HL-60/S4 treated with phorbol 12-myristate 13-acetate at 8.2 ng/mL for 4 days and 3 days (cell line): Measurements from ENCODE around the gene VANGL2.

ENCODE experiments used
- in situ Hi-C: fragments of 300-500 bp; cut with MboI; formaldehyde crosslinking; loops from 2 replicates; pipeline ENCODE4 v1.15.0; 2022; ENCODE audit warnings: low sequenced_read_pairs

Gene VANGL2

DNA sequence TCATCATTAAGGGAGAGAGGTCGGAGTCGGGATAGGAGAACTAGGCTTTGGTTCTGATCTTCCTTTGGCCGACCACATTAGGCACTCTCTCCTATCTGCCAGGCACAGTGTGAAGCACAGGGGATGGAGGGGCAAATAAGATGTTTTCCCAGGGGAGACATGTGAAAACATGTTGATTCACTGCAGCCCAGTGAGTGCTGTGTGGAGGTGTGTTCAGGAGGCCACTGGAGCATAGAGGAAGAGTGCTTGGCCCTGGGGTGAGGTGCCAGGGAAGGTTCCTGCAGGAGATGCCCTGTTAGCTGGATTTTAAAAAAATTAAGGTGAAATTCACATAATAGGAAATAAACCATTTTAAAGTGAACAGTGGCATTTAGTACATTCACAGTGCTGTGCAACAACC, 3.7 kb downstream of the VANGL2 start:
- in situ Hi-C loops, result no loop called here

DNA sequence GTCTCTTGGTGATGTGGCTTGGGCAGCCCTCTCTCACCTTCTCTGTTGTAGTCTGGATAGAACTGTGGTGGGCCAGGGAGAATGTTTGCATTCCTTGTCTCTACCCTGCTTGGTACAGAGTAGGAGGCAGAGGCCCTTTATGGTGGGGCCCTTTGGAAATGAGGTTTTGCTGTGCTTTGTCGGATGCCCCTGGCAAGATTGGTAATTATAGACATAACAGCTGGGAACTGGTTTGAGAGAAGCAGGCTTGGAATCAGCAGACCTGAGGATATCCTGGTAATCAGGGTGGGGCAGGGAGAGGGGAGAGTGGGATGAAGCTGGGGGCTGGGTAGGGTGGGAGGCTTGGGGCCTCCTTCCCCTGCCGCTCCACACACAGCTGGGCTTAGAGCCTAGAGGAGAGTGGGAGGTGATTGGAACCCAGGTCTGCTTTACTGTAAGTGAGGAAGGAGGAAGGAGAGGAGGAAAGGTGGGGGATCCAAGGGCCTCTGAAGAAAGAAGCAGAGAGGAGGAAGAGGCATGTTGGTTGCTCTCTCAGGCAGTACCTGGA, 5.0 kb downstream of the VANGL2 start:
- in situ Hi-C loops, result no loop called here

DNA sequence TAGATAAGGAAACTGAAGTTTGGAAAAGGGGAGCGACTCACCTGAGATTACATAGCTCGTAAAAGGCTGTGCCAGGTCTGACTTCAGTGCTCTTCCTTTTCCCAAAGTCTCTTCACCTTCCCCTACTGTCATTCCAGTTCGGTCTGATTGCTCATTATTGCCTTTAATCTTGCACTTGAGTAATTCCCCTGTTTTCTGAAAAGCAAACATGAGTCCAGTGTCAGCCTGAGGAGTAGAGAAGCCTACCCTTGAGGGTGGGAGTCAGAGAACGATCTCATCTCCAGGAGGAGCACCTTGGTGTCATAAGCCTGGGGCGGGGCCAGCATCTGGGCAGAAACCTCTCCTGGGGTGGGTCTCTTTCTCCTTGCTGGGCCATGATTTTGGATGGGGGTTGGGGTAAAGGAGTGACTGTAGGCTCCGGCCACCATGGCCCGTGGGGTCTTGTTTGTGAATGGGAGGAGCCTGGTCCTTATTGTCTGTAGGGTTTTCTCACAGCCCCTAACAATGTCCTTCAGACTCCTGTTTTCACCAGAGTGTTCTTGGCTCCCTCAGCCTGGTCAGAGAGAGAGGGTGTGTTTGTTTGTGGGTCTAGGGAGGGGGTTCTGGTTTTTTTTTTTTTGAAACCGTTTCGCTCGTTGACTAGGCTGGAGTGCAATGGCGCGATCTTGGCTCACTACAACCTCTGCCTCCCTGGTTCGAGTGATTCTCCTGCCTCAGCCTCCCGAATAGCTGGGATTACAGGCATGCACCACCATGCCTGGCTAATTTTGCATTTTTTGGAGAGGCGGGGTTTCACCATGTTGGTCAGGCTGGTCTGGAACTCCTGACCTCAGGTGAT, 6.0 kb downstream of the VANGL2 start:
- in situ Hi-C loops, result no loop called here

DNA sequence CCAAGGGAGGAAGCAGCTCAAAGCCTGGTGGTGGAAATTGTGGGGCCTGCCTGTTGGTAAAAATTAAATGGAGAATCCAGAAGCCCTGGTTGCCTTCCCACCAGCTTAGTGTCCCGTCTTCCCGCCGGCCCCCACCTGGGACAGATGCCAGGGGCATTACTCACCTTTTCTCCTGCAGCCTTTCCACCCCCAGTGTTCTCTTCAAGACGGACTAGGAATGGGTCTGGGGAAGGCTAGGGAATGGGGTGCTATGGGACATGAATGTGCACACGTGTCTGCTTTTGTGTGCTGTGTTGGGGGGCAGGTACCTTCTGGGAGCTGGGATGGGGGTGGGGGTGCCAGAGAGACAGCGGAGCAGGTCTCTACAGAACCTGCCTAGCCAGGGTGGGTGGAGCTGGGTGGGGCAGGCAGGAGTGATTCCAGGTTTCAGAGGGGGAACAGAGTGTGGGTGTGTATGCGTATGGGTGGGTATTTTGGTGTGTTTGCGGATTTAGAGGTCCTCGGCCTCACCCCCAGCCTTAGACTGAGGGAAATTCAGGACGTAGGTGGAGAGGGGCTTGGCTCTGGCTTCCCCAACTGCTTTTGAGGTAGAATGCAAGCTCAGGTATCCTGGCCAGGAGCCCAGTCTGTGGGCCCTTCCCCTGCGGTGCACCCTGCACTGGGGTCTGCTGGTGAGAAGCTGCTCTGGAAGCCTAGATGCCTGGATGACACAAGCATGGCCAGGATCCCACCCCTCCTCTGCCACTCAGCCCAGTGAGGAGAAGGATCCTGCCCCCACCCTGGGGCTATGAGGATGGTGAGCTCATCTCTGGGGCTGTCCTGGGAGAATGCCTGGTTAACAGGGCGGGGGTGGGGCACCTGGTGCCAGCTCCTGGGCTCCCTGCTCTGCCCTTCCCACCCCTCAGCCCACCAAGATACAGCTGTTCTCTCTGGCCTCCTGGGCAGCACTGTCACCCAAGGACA, 7.8 kb downstream of the VANGL2 start:
- in situ Hi-C loops, result no loop called here

DNA sequence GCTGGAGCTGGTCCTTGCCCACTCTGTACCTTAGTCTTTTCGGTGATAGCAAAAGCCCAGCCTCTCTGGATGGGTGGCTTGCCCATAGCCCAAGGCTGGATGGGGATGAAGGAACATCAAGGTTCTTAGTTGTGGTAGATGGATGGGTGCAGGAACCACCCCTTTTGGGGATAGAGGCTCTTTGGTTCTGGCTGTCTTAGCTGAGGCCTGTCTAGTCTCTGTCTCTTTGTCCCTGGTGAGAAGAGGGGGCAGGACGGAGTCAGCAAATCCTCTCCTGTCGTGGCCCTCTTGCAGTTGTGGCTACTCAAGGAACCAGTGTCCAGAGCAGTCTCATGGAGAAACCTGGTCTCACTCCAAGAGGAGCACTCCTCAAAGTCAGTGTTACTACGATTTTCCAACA, 8.5 kb downstream of the VANGL2 start:
- in situ Hi-C loops, result no loop called here

DNA sequence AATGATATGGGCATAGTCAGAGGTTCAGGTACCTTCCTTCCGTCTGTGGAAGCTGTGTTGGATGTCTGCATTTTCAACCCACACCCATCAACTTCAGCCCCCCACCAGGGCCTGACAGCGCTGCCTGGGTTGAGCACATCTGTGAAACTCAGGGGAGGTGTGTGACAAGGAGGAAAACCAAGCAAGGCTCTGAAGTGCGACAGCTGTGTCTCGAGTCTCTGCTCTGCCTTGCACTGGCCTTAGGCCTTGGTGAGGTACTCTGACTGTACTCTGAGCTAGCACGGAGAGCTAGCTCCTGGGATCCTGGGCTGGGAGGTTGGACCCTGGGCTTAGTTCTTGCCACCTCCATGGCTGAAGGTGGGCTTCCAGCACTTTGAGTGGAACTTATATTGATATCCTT, 9.1 kb downstream of the VANGL2 start:
- in situ Hi-C loops, result no loop called here

DNA sequence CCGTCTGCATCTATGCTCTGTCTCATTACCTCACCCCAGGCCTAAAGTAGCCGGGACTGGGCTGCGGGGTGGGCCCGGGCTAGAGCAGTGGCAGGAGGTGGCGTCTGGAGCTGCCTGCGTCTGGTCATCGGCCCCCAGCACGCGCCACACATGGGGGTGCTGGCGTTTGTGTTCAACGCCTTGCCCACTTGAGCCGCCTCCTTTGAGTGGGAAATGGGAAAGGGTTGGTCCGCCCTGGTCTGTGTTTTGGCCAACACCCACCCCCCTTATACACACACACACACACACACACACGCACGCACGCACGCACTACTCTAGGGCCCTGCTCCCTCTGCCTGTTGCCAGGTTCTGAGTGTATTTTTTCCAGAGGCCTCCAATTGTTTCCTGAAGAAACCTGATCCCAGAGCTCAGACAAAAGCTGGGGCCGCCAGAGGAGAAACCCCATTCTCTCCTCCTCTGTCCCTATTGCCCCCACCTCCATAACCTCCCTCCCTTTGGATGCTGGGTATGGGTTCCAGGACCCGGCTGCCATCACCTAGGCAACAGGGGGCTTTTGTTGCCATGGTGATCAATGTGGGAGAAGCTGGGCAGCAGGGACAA, 10.1 kb downstream of the VANGL2 start:
- in situ Hi-C loops, result no loop called here

DNA sequence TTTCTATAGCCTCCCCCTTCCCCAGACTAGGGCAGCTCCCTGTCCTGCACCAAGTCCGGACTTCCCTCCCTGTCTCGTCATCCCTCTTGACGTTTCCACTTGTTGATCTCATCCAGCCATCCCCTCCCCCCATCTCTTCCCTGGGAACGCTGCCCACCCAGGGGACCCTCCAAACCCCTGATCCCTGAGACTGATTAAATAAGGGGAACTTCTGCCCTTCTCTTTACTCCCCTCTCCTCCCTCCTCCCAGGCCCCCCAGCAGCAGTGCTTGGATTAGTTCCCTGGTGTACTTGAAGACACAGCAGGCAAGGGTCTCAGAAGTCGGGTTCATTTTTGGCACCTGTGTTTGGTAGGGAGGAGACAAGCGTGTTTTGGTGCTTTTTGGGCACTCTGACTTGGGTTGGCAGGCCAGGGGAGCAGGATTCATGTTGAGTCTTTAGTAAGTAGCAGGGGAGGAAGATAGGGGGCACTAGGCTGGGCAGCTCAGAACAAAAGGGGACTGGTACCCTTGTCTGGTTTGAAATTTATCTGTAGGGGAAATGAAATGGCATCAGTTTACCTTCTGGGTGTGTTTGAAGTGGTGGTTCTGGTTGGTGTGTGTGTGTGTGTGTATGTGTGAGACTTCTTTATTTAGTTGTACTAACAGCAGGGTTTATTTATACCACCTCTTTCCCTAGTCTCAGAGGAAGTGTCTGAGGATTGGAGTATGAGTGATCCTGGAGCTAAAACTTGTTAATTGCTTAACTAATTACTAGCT, 11.1 kb downstream of the VANGL2 start:
- in situ Hi-C loops, result no loop called here

DNA sequence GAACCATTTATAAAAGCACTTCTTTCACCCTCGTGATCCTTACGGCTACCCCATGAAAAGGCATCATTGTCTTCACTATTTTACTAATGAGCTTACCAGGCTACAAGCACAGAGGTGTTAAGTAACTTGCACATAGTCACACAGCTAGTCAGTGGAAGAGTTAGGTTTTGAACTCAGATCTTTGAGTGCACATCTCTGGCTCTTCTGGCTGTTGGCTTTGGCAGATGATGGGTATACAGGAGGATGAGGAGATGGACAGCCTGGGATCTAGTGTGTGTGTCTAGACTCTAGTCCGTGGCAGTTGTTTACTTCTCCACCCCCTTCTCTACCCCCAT, 11.6 kb downstream of the VANGL2 start:
- in situ Hi-C loops, result no loop called here

DNA sequence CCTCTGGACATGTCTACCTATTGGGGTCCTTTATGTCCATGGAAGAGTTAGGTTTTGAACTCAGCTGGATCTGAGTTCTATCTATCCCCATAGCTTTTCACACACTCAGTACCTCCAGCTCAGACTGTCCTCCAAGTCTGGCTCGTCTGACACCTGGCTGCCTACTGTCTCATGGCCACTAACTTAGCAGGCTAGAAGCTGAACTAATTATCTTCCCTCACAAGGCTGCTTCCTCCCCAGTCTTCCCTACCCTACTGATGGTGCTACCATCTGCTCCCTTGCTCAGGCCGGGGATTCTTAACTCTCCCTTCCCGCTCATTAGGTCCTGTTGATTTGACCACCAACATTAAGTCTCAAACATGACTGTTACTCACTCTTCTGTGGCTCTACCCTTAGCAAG, 13.4 kb downstream of the VANGL2 start:
- in situ Hi-C loops, result no loop called here

DNA sequence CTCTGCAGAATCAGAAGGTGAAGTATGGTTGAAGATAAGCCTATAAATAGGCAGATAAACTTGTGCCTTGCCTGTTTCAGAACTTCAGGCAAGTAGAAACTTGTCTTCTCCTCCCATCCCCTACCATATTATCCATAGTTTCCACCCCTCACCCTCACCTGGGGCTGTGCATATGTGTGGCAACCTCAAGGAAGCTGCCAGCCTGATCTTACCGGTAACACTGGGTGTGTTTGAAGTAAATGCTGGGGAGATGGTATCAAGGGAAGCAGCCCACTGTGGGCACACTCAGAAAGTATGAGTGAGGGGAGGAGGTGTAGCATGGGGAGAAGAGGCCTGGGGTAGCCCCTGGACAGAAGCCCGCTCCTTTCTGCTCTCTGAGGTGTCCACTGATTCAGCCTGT, 14.5 kb downstream of the VANGL2 start:
- in situ Hi-C loops, result no loop called here

DNA sequence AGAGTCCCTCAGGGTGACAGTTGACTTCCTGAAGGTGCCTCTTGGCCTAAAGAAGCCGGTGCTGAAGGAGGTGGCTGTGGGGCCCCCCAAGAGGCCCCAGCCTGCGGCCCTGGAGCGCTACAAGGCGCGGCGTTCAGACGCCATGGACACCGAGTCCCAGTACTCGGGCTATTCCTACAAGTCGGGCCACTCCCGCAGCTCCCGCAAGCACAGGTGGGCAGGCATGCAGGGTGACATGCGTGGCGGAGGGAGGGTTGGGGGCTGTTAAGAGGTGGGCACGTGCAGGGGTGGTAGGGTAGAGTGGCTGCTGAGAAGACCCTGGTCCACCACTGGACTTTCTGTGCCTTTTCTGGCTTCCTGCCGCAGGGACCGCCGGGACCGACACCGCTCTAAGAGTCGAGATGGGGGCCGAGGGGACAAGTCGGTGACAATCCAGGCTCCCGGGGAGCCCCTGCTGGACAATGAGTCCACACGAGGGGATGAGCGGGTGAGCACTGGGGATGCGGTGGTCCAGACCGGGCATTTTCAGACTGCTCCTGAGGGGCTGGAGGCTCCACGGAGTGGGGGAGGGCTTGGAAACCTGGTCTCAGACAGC, 15.4 kb downstream of the VANGL2 start:
- in situ Hi-C loops, result no loop called here

DNA sequence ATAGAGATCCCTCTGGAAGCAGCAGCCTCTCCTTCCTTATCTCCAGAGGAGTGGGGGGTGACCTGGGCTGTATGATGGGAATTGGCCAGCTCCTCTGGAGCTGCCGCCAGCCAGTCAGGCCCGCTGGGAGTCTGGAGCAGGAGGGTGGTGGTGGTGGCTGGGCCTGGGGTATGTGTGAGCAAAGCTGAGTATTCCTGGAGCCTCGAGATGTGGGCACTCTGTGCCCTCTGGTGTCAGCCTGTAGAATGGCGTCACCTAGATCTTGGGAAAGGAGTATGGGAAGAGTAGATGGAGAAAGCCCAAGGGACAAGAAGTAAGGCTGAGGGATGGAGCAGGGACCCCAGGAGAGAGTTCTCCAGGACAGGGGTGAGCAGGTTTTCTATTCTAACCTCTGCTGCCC, 16.0 kb downstream of the VANGL2 start:
- in situ Hi-C loops, result no loop called here

DNA sequence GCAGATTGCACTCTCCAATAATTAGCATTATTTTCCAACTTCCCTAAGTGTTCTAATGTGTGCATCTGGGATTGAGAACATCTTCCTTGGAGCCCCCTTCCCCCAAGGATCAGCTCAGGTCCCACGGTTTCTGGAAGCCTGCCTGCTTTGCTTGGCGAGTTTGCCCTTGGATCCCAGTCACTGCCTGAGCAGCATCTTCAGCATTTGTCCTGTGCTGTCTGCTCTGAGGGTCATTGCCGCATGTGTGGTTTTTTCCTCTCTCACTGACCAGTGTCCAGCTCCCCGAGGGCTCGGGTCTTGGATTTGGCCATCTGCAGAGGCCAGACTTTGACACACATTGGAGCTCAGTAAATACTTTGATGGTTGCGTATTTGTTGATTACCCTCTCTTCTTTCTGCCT, 18.1 kb downstream of the VANGL2 start:
- in situ Hi-C loops, result no loop called here

DNA sequence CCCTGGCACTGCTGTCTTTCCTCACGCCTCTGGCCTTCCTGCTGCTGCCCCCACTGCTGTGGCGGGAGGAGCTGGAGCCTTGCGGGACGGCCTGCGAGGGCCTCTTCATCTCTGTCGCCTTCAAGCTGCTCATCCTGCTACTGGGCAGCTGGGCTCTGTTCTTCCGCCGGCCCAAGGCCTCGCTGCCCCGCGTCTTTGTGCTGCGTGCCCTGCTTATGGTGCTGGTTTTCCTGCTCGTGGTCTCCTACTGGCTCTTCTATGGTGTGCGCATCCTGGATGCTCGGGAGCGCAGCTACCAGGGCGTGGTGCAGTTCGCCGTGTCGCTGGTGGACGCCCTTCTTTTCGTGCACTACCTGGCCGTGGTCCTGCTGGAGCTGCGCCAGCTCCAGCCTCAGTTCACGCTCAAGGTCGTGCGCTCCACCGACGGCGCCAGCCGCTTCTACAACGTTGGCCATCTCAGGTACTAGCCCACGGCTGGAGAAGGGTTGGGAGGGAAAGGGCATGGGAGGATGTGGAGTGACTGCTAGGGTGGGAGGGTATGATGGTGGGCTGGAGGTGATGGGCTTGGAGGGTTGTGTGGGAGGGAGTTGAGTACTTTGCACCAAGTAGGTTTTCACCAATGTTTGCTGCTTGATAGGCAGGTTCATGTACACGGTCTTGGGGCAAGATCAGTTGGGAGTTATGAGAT, 18.9 kb downstream of the VANGL2 start:
- in situ Hi-C loops, result no loop called here

DNA sequence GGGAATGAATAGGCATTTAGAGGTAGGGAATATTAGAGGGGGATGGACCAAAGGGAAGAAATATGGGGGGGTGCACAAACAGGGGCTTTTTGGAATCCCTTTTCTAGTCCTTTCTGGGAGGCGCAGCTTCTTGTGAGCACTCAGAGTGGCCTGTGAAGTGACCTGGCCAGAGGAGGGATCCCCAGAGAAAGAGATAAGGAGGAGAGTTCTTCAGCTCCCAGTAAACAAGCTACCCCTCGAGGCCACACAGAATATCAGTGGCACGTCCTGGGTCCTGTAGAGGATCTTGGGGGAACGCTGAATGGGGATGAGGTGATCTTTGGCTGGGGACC, 19.4 kb downstream of the VANGL2 start:
- in situ Hi-C loops, result no loop called here

DNA sequence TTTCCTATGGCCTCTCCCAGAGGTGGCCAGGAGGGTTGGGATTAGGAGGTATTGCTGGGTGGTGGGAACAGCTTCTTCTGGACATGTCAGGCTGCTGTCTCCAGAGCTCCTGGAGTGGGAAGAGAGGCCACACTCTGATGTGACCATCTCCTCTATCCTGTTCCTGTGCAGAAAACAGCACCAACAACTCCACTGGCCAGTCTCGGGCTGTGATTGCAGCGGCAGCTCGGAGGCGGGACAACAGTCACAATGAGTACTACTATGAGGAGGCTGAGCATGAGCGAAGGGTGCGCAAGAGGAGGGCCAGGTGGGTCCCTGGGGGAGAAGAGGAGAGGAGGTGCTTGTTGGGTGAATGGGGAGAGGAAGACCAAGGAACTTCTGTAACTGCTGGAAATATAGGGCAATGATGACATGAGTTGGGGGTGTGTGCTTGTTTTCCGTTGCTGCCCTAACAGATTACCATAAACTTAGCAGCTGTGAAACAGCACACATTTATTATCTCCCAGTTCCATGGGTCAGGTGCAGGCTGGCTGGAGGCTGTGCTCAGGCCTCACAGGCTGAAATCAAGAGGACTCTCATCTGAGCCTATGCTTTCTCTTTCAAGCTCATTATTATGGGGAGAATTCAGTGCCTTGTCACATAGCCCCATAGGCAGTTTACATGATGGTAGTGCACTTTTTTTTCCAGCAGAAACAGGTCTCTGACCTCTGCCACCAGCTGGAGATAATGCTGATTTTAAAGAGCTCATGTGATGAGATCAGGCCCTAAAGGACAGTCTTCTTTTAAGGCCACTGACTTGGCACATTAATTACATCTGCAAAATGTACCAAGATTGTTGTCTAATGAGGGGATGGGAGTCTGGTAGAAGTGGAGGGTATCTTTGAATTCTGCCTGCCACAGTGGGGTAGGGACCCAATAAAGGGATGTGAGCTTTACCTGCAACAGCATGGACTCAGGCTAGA, 20.8 kb downstream of the VANGL2 start:
- in situ Hi-C loops, result no loop called here

DNA sequence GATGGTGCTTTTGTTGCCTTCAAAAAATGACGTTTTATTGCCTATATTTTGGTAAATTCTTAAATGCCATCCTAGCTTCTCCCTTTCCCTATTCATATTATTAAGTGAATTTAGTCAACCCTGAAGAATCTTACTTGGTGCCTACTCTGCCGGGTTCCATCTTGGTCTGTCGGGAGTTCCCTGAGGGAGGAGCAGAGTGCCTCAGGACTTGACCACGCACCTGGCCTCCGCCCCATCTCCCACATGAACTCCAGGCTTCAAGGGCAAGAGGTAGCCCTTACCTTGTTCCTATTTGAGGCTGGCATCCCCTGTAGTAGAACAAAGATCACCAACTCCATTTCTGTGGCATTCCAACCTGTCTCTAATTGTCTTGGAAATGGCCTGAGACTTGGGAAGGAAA, 21.5 kb downstream of the VANGL2 start:
- in situ Hi-C loops, result no loop called here

DNA sequence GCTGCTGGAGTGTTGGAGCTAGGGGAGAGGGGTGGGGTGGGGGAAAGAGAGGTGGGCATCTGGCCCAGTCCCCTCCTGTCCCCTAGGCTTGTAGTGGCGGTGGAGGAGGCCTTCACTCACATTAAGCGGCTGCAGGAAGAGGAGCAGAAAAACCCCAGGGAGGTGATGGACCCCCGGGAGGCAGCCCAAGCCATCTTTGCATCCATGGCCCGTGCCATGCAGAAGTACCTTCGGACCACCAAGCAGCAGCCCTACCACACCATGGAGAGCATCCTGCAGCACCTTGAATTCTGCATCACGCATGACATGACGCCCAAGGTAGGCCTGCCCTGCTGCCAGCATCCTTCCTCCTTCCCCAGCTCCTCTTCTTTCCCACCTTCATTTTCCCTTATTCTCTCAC, 23.6 kb downstream of the VANGL2 start:
- in situ Hi-C loops, result no loop called here
